ENCODE measurements around the gene WDR83. TPM values are rescaled to one million over a fixed set of nuclear protein-coding genes. Genes with fewer than 3 reads are reported as not detected.

Gene WDR83
- total and polyA plus RNA-seq, 2 of the 4 experiments (the other 2 are of a cell fraction): 5.9 to 8.9 TPM

- Histone ChIP-seq H3K79me1 (ENCODE audit: low read depth in 1 of 2, low read length in 2 of 2) (peaks cover 34 to 73% of the 10 kb centered on the region in 2 experiments), H3K18ac (ENCODE audit: low read depth, low read length) (peak overlapping the region; percentile 52; the same call in 1 of the 2 replicates), H4K5ac (ENCODE audit: low read depth, low read length) (peak overlapping the region; percentile 90), H3K4me3 (ENCODE audit: insufficient read depth, low read depth, low read length) (peak overlapping the region; percentile 58), H3K14ac (replicated peaks; ENCODE audit: low read depth, low read length) (peak overlapping the region; percentile 91), H3K4ac (ENCODE audit: low read depth, low read length) (peak overlapping the region; percentile 93), H2BK15ac (ENCODE audit: low read depth, low read length) (peak overlapping the region; percentile 72; the same call in 1 of the 3 replicates), H3K9me1 (ENCODE audit: insufficient read depth, low read length) (0 out of 2 replicates have a peak, but pooled peaks cover 13% of the 10 kb centered on the region), H2BK20ac (ENCODE audit: low read depth, low read length) (peak overlapping the region; percentile 78; the same call in 1 of the 2 replicates), H3K23ac (ENCODE audit: low read depth, low read length) (peak overlapping the region; percentile 82; the same call in 1 of the 2 replicates), H4K91ac (ENCODE audit: insufficient read depth, low read depth, low read length) (peak overlapping the region; percentile 95), H4K20me1 (ENCODE audit: insufficient read depth, low read length) (no peaks in the 10 kb centered on the region), H3K4me2 (ENCODE audit: low read depth, low read length) (peak overlapping the region; percentile 97), H2BK120ac (ENCODE audit: low read depth, low read length) (peak overlapping the region; percentile 91; the same call in 1 of the 2 replicates), H2BK5ac (ENCODE audit: low read depth, low read length, poor library complexity, severe bottlenecking) (peak overlapping the region; percentile 93), H3K27ac (ENCODE audit: insufficient read depth, low read length) (peak overlapping the region; percentile 79), H2AK5ac (ENCODE audit: low read depth, low read length) (peak overlapping the region; percentile 41), H4K8ac (ENCODE audit: low read depth in 2 of 2, low read length in 2 of 2) (peak overlapping the region; percentile 72 to 99), H3K27me3 (ENCODE audit: control insufficient read depth, insufficient read depth, low read length) (no peaks in the 10 kb centered on the region), H3K36me3 (ENCODE audit: control insufficient read depth, insufficient read depth, low read length) (peaks cover 18% of the 10 kb centered on the region), H2AK9ac (replicated peaks; ENCODE audit: low read depth, low read length, poor library complexity) (peak overlapping the region; percentile 98), H3K56ac (ENCODE audit: extremely low read depth, insufficient read depth, low read length) (peak overlapping the region; percentile 97), H3K4me1 (ENCODE audit: control insufficient read depth, insufficient read depth, low read length) (peaks cover 15% of the 10 kb centered on the region), H3K9ac (ENCODE audit: low read depth, low read length) (peak overlapping the region; percentile 85), H2AFZ (replicated peaks; ENCODE audit: low read length, poor library complexity) (peak overlapping the region; percentile 95), H3K9me3 (ENCODE audit: control insufficient read depth, insufficient read depth, low read length) (no peaks in the 10 kb centered on the region)
- ChIA-PET POLR2A (ENCODE audit: unreplicated experiment) (interaction anchor here (0.5 kb wide), 1 partner anchor 527 kb away, joined by 3 read pairs; no protein-coding TSS in a partner anchor), CTCF (no interaction called here)
- peak; percentile 54 for ATAC-seq (ENCODE audit: low read depth)
- in situ Hi-C loops (cut with MboI; ENCODE audit: low sequenced_read_pairs) (loop anchor here (5.0 kb wide), 1 partner anchor 102 kb away; no protein-coding TSS in a partner anchor), intact Hi-C loops (cut with micrococcal nuclease) (loop anchor here (1.0 to 5.0 kb wide), 2 partner anchors 59 to 787 kb away; partner anchors contain the start of genes ZNF490 and ZNF791), dilution Hi-C loops (cut with HindIII; ENCODE audit: low sequenced_read_pairs, unreplicated experiment) (no loop called here)
- peak; percentile 85 for DNase-seq
- no TSS peak for BruUV-seq (replicated peaks)
- TF ChIP-seq MAZ (IDR thresholded peaks at IDR 0.05; ENCODE audit: borderline replicate concordance, low read depth, low read length) (no peak), CHD1 (IDR thresholded peaks at IDR 0.05; ENCODE audit: low read depth, low read length) (0 out of 2 replicates have a peak, but pooled peaks have one; percentile 33), USF2 (IDR thresholded peaks at IDR 0.05; ENCODE audit: low read depth, low read length) (no peak), MXI1 (IDR thresholded peaks at IDR 0.05; ENCODE audit: borderline replicate concordance, low read depth, low read length) (peak; percentile 56; the same call in 1 of the 2 replicates), MAFK (IDR thresholded peaks at IDR 0.05; ENCODE audit: low read depth, low read length) (no peak), FOS (IDR thresholded peaks at IDR 0.05; ENCODE audit: low read depth, low read length) (no peak), SMC3 (IDR thresholded peaks at IDR 0.05; ENCODE audit: low read depth, low read length) (no peak), POLR2A (IDR thresholded peaks at IDR 0.05; ENCODE audit: low read depth, low read length) (no peak), BHLHE40 (IDR thresholded peaks at IDR 0.05; ENCODE audit: low read depth, low read length) (no peak)
- WGBS, 2 experiments (ENCODE audit: extremely low coverage in 2 of 2, insufficient read length in 1 of 2): 0% methylated on average over 40 of the region's 64 CpGs; no CpG with 5 or more reads in 1 of the 2 experiments
Measured at GRCh38 chr19:12669270-12670158, 2.9 kb downstream of the WDR83 start.
